Effector memory CD4-positive, alpha-beta T cell (primary cell): ENCODE data around the gene RIT2.

Experiments
- DNase-seq, 3 donors: peaks; one replicate each; pipeline ENCODE4 v3.0.0-alpha.2; 2020
- H3K27ac ChIP-seq: 2 replicates; pipeline ENCODE4 v1.7.0; 2013; ENCODE audit warnings: mild to moderate bottlenecking, low read length, moderate library complexity; ENCODE audit not compliant: insufficient read depth, poor library complexity, severe bottlenecking
- H3K27me3 ChIP-seq: replicated peaks from 2 replicates; pipeline ENCODE4 v1.7.0; 2013; ENCODE audit warnings: mild to moderate bottlenecking, low read length; ENCODE audit not compliant: insufficient read depth, control insufficient read depth, poor library complexity, severe bottlenecking
- H3K36me3 ChIP-seq: 2 replicates; pipeline ENCODE4 v1.7.0; 2013; ENCODE audit warnings: mild to moderate bottlenecking, low read length, moderate library complexity; ENCODE audit not compliant: control insufficient read depth, insufficient read depth
- H3K4me1 ChIP-seq: 2 replicates; pipeline ENCODE4 v1.7.0; 2013; ENCODE audit warnings: low read length, mild to moderate bottlenecking; ENCODE audit not compliant: control insufficient read depth, insufficient read depth, poor library complexity, severe bottlenecking
- H3K4me3 ChIP-seq: 2 replicates; pipeline ENCODE4 v1.7.0; 2013; ENCODE audit warnings: low read length, low read depth, mild to moderate bottlenecking; ENCODE audit not compliant: insufficient read depth, poor library complexity, severe bottlenecking
- H3K9me3 ChIP-seq: 2 replicates; pipeline ENCODE4 v1.7.0; 2013; ENCODE audit warnings: mild to moderate bottlenecking, low read length, moderate library complexity; ENCODE audit not compliant: control insufficient read depth

The RIT2 gene

DNA sequence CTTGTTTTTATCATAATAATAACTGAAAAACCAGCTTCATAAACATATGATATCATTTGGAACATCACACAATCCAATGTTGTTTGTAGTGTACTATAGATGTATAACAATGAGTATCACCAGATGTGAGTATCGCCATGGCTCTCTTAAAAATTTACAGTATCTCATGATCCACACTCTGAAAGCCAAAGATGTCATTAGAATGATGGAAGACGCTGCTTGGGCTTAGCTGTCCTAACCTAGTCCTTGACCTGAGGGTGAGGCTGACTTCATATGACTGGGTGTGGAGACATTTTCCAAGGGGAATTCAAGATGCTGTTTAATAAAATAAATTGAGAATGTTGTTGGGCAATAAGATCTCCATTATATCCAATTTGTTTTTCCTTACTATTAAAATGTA is 242.6 kb downstream of the RIT2 start:
- H3K4me1 ChIP-seq: no peaks in the 10 kb centered on the region
- DNase-seq: no peak
- H3K27me3 ChIP-seq: no peaks in the 10 kb centered on the region
- no peak overlapping the region for H3K27ac ChIP-seq
- no peaks in the 10 kb centered on the region for H3K9me3 ChIP-seq
- no peak overlapping the region for H3K4me3 ChIP-seq
- no peaks in the 10 kb centered on the region for H3K36me3 ChIP-seq

DNA sequence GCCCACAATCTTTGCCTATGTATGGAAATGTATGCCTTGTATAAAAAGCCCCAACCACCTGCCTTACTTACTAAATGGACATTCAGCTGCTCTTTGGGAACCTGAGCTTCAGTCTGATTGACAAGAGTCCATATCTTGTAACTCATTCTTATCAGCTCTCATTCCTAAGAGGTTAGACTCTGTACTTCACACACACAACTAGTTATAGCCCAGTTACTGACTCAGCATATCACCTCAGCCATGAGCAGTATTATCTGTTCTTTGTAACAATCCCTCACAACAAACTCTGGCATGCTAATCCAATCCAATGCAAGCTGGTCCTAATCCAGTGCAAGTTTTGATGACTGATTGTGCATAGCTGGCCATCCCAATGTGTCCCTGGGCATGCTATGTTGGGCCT is 250.6 kb downstream of the RIT2 start:
- Histone ChIP-seq H3K4me3 (no peak overlapping the region), H3K9me3 (no peaks in the 10 kb centered on the region), H3K27ac (no peak overlapping the region), H3K36me3 (no peaks in the 10 kb centered on the region), H3K4me1 (no peaks in the 10 kb centered on the region), H3K27me3 (no peaks in the 10 kb centered on the region)
- DNase-seq: no peak

DNA sequence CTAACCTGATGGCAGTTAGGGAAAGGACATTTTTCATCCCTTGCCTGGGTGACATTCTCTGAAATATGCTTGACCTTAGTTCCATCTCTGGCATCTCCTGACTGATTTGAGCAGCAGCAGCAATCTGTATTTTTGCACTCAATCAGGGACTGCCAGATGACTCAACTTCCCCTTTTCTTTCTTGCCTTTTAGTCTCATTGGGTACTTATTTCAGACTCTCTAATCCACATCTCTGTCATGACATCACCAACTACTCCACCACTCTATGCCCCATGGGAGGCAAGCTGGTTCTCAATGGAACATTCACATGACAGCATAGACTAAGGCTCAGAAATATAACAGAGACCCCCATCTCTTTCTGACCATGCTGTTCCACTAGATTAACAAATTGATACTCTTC is 254.2 kb downstream of the RIT2 start:
- no peaks in the 10 kb centered on the region for H3K36me3 ChIP-seq

DNA sequence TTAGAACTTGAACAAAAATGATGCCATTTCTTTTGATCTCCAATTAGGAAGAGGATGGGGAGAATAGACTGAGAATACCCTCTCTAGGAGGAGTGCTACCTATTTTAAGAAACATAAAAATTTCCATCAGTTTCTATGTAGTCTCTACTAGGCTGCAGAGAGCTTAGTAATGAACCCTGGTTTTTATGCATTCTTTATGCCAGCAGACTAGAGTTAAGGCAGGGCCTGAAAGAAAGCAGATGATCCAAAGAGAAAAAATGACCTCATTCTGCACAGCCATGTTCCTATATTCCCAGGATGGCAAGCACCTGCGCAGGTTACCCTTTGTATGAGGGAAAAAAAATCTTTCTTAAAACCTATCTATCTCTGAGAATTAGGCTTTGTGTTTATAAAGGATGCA is 254.9 kb downstream of the RIT2 start:
- Histone ChIP-seq H3K4me3 (no peak overlapping the region), H3K9me3 (no peaks in the 10 kb centered on the region), H3K36me3 (no peaks in the 10 kb centered on the region), H3K4me1 (no peaks in the 10 kb centered on the region), H3K27ac (no peak overlapping the region), H3K27me3 (no peaks in the 10 kb centered on the region)
- DNase-seq: no peak

More for the DNA sequence above, 254.2 kb downstream of the RIT2 start:
- no peak for DNase-seq
- Histone ChIP-seq H3K27ac (no peak overlapping the region), H3K9me3 (no peaks in the 10 kb centered on the region), H3K27me3 (no peaks in the 10 kb centered on the region), H3K4me3 (no peak overlapping the region), H3K4me1 (no peaks in the 10 kb centered on the region)

DNA sequence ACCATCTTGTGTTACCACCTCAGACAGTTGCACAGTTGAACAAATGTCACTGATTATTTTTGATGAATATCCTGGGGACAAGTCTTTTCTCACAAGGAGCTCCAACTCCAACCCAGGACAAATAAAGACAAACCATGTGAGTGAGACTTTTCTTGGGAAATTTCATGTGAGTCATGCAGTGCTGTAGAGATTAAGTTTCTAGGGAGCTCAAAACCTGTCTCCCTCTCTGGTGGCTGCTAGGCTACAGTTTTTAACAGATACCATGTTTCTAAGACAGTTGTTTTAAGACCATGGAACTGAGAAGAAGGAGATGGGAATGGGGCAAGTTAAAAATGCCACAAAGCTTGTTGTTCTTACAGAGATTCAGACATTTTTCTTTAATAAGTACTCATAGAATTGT is 255.5 kb downstream of the RIT2 start:
- Histone ChIP-seq H3K4me1 (no peaks in the 10 kb centered on the region), H3K4me3 (no peak overlapping the region), H3K36me3 (no peaks in the 10 kb centered on the region), H3K27me3 (no peaks in the 10 kb centered on the region), H3K27ac (no peak overlapping the region), H3K9me3 (no peaks in the 10 kb centered on the region)
- DNase-seq: no peak

DNA sequence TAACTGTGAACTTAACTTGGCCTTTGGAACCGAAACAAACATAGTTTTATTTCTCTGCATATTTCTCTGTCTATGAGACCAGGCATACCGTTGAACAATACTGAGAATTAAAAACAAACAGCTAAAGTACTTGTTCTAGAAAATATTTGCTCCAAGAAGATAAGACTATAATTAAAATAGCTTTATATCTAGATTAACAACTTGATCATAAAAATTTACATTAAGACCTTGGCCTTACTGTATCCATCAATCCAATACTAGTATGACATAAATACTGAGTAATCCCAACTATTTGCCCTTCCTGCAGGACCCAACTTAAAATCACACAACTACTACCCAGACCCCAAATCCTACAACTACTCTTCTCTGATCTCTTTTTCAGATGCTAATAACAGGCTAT is 260.9 kb downstream of the RIT2 start:
- Histone ChIP-seq H3K27ac (no peak overlapping the region), H3K4me1 (no peaks in the 10 kb centered on the region), H3K36me3 (no peaks in the 10 kb centered on the region), H3K27me3 (no peaks in the 10 kb centered on the region), H3K4me3 (no peak overlapping the region), H3K9me3 (no peaks in the 10 kb centered on the region)
- DNase-seq: no peak

DNA sequence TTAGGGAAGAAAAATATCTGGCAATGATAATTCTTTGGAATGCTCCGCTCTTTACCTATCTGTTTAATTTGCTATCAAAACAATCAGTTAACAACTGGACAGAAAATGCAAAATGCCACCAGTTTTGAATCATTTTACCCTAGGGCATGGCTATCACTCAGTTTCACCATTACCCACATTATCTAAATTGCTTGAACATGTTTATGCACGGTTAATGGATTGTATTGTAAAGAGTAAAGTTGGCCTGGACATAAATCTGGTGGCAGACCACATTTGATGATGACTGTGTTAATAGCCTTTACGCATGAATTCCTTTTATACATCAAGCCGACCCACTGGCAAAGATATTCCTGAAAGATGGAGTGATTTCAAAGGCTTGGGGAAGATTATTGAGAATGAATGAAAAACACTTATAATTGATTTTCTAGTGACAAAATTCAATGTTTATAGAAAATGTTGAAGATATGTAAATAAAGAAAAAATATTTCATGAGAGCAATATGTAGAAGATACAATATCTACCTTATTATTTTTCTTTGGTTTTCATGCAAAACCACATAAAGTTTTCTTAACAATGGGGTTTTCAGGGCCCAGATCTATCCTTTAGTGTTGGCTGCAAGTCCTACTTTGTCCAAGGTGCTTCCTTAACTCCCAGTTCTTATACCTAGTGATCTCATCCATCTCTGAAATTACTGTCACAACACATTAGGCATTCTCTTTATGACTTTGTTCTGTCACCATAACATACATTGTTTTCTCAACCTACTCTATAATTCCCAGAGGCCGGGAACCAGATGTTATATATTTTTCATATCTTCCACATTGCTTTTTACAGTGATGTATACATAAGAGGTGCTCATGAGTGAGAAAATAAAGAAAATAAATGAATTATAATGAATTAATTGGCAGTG is 265.1 kb downstream of the RIT2 start:
- H3K27ac ChIP-seq: no peak overlapping the region
- H3K4me3 ChIP-seq: no peak overlapping the region
- no peaks in the 10 kb centered on the region for H3K9me3 ChIP-seq
- H3K4me1 ChIP-seq: no peaks in the 10 kb centered on the region
- DNase-seq: no peak
- no peaks in the 10 kb centered on the region for H3K36me3 ChIP-seq
- no peaks in the 10 kb centered on the region for H3K27me3 ChIP-seq

DNA sequence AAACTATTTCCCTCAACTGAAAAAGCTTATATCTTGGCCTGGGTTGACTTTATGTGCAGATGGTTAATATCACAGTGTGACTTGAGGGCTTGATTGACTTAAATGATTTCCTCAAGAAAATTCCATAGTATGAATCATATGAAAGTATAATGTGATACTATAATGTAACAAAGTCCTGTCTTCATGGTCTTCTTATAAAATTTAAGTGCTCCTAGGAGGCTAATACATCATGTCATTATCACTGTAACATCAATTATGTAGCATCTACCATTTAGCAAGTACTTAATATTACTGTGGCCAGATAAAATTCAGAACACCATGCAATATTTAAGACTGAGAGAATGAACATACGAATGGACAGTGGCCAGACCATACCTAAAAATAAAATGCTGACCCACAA is 276.1 kb downstream of the RIT2 start:
- Histone ChIP-seq H3K4me3 (no peak overlapping the region), H3K27ac (no peak overlapping the region), H3K27me3 (no peaks in the 10 kb centered on the region), H3K4me1 (no peaks in the 10 kb centered on the region), H3K36me3 (no peaks in the 10 kb centered on the region), H3K9me3 (no peaks in the 10 kb centered on the region)
- no peak for DNase-seq

DNA sequence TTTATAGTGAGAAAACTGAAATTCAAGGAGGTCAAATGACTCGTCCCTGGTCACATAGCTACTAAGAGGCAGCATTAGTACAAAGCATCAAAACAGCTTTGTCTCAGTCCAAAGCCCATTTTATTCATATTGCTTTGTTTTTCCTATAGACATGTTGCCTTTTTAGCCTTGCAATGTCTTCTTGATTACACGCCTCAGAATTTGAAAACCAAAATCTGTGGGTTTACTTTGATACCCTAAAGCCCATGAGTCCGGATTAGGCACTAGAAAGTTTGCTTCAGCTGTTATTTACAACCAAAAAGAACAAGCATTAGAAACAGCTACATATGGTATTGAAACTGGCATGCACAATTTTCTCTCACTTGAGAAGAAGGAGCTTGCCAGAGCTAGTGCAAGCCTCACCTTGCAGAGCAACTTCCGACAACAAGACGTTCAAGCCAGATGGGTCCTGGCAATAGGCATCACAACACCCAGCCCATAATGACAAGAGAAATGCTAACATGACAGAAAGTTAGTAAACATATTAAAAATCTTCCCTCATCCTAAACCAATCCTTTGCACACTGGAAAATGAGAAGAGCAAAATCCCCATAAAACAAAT is 276.8 kb downstream of the RIT2 start:
- H3K4me1 ChIP-seq: no peaks in the 10 kb centered on the region
- no peak for DNase-seq
- no peaks in the 10 kb centered on the region for H3K9me3 ChIP-seq
- no peak overlapping the region for H3K27ac ChIP-seq
- H3K4me3 ChIP-seq: no peak overlapping the region
- H3K27me3 ChIP-seq: no peaks in the 10 kb centered on the region
- H3K36me3 ChIP-seq: no peaks in the 10 kb centered on the region

DNA sequence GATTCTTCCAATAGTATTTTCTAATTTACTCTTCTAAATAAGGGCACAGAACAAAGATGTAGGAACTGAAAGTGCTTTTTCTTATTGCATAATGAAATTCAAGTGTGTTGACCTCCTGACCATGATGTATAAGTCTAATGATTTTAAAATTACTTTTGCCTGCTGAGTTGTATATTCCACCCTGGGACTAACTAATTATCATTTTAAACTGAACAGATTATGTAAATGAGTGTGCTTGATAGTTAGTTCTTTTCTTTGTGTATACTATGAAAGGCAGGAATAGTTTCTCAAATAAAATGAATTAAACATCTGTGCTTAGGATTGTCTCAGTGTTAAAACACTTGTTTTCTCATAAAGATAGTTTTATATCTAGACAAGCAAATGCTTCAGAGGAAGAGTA is 284.5 kb downstream of the RIT2 start:
- Histone ChIP-seq H3K4me1 (no peaks in the 10 kb centered on the region), H3K4me3 (no peak overlapping the region), H3K27me3 (no peaks in the 10 kb centered on the region), H3K9me3 (no peaks in the 10 kb centered on the region), H3K36me3 (no peaks in the 10 kb centered on the region), H3K27ac (no peak overlapping the region)
- DNase-seq: no peak
